Chondrocyte (in vitro differentiated cells): ENCODE results near the gene TMCC1. TPM values are rescaled to one million over a fixed set of nuclear protein-coding genes. Genes with fewer than 3 reads are reported as not detected.

Experiments used
- DNase-seq: peaks from one replicate; pipeline ENCODE4 v3.0.0; 2021; ENCODE audit warnings: mixed read lengths, low spot score
- H3K27ac Mint-ChIP-seq: one replicate; pipeline ENCODE4 v1.8.0; 2021; ENCODE audit warnings: mild to moderate bottlenecking, moderate library complexity, mixed read lengths; ENCODE audit not compliant: unreplicated experiment
- H3K27me3 Mint-ChIP-seq: 2 replicates; pipeline ENCODE4 v1.8.0; 2021; ENCODE audit warnings: low read depth, mixed read lengths
- H3K36me3 Mint-ChIP-seq: 2 replicates; pipeline ENCODE4 v1.8.0; 2021; ENCODE audit warnings: low read depth, mixed read lengths
- H3K4me1 Mint-ChIP-seq: 2 replicates; pipeline ENCODE4 v1.8.0; 2021; ENCODE audit warnings: low read depth, mild to moderate bottlenecking, mixed read lengths
- H3K4me3 Mint-ChIP-seq: one replicate; pipeline ENCODE4 v1.8.0; 2021; ENCODE audit warnings: mild to moderate bottlenecking, moderate library complexity, mixed read lengths; ENCODE audit not compliant: unreplicated experiment
- H3K9me3 Mint-ChIP-seq: 2 replicates; pipeline ENCODE4 v1.8.0; 2021; ENCODE audit warnings: low read depth, mixed read lengths
- CTCF ChIP-seq: fragments of 200-600 bp; sonication (generic); IDR thresholded peaks from 2 replicates; pipeline ENCODE4 v1.5.0; 2021; ENCODE audit warnings: antibody characterized with exemption, mild to moderate bottlenecking, moderate library complexity
- long read RNA-seq: library from polyadenylated mRNA; stranded (forward); transcript quantifications from one replicate; pipeline ENCODE4 v2.0.0, GENCODE V29; 2021
- total RNA-seq: library from RNA; stranded (reverse); gene quantifications from 3 replicates; pipeline ENCODE4 v1.2.1, GENCODE V29; 2021

Gene TMCC1
- total RNA-seq, result 34.3 to 41.9 TPM (median 37.1 TPM) in 3 replicates
- long read RNA-seq, partial matches to known transcripts, result 0 of 10 reads
- long read RNA-seq, other reads (novel, unspliced or antisense), result 10 of 10 reads

GRCh38 chr3:129893581-129894070 lies at the start of gene TMCC1:
TSS of gene TMCC1 (minus strand) at chr3:129893711.
- no peak for TF ChIP-seq CTCF
- Mint-ChIP-seq H3K4me3 (peak within 1 kb of the TSS; percentile 90), H3K9me3 (peaks cover 3% of the 10 kb centered on the region), H3K27me3 (no peaks in the 10 kb centered on the region), H3K27ac (peak within 1 kb of the TSS; percentile 94), H3K36me3 (peaks cover 2% of the 10 kb centered on the region), H3K4me1 (peaks cover 41% of the 10 kb centered on the region)
- no peak for DNase-seq

- peaks cover 8% of the 10 kb centered on the region for H3K9me3 Mint-ChIP-seq
- no peak for TF ChIP-seq CTCF
- H3K36me3 Mint-ChIP-seq, result no peaks in the 10 kb centered on the region
- DNase-seq, result no peak
- H3K4me1 Mint-ChIP-seq, result no peaks in the 10 kb centered on the region
- no peak overlapping the region for H3K4me3 Mint-ChIP-seq
- no peak overlapping the region for H3K27ac Mint-ChIP-seq
- peaks cover 30% of the 10 kb centered on the region for H3K27me3 Mint-ChIP-seq
Measured at GRCh38 chr3:129943020-129943419, 49.5 kb upstream of the TMCC1 start.

- no peaks in the 10 kb centered on the region for H3K4me1 Mint-ChIP-seq
- no peak for DNase-seq
- no peaks in the 10 kb centered on the region for H3K36me3 Mint-ChIP-seq
- no peak overlapping the region for H3K4me3 Mint-ChIP-seq
- H3K9me3 Mint-ChIP-seq, result peaks cover 5% of the 10 kb centered on the region
- peaks cover 23% of the 10 kb centered on the region for H3K27me3 Mint-ChIP-seq
- peak; percentile 89 for TF ChIP-seq CTCF
- H3K27ac Mint-ChIP-seq, result no peak overlapping the region
Measured at GRCh38 chr3:129942296-129942695, 48.8 kb upstream of the TMCC1 start.

- DNase-seq, result no peak
- TF ChIP-seq CTCF, result no peak
- Mint-ChIP-seq H3K27me3 (peaks cover 15% of the 10 kb centered on the region), H3K4me3 (no peak overlapping the region), H3K36me3 (no peaks in the 10 kb centered on the region), H3K9me3 (no peaks in the 10 kb centered on the region), H3K27ac (no peak overlapping the region), H3K4me1 (no peaks in the 10 kb centered on the region)
Measured at GRCh38 chr3:129940086-129940485, 46.6 kb upstream of the TMCC1 start.

GRCh38 chr3:129938140-129938930 lies 44.8 kb upstream of the TMCC1 start:
- DNase-seq, result no peak
- H3K36me3 Mint-ChIP-seq, result no peaks in the 10 kb centered on the region
- no peak overlapping the region for H3K27ac Mint-ChIP-seq
- no peak for TF ChIP-seq CTCF
- peaks cover 2% of the 10 kb centered on the region for H3K27me3 Mint-ChIP-seq
- H3K9me3 Mint-ChIP-seq, result no peaks in the 10 kb centered on the region
- peaks cover 4% of the 10 kb centered on the region for H3K4me1 Mint-ChIP-seq
- H3K4me3 Mint-ChIP-seq, result no peak overlapping the region
